ENCODE measurements around the gene SFMBT2. TPM values are rescaled to one million over a fixed set of nuclear protein-coding genes. Genes with fewer than 3 reads are reported as not detected.

SFMBT2 gene
- polyA plus RNA-seq, 4 donors, result 0.45 to 2.5 (median 1.3) TPM

DNA sequence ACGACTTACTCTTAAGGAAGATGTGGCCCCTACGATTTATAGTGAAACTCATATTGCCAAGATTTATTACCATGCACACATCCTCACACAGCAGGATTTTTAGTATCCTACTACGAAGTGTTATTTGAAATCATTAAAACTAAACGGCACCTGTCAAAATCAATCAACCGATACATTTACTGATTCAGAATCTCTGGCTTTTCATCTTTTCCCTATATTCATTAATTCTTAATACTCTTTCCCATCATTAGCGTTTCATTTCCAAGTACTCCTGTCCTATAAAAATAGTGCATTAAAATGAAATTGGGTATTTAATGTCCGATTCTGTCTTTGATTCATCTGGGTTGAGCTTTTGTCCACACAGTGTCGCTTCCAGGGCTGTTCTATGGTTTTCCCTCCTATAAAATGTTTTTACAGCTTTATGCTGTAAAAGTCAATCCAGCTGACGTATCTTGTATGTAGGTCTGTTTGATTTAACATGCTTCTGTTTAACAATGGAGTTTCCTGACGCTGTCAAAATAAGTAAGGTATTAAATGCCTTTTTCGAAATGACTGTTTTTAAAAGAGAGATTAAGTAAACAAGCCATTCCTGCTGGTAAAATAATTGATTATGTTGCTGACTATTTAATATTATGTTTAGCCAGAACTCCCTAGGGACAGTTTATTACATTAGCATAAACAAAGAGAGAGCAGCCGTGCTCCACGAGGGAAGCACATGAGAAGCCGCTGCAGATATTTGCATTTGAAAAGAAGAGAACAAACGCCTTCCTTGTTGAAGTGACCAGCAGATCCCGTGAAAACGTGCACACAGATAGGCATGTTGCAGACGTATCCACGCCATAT lies 22.3 kb upstream of the SFMBT2 start:
- DNase-seq (peak in 1 of 2 donors; percentile 28), FAIRE-seq (no peak)
- 39 to 46% (median 40%) methylated on average over 19 of the region's 19 CpGs for WGBS, 3 donors
- Histone ChIP-seq H3K36me3 (ENCODE audit: control insufficient read depth in 3 of 3, insufficient read depth in 2 of 3, low read depth in 1 of 3, low read length in 3 of 3) (no peaks in the 10 kb centered on the region), H3K27me3 (ENCODE audit: control insufficient read depth in 3 of 3, insufficient read depth in 3 of 3, low read length in 3 of 3) (no peaks in the 10 kb centered on the region), H3K9me3 (ENCODE audit: control insufficient read depth in 2 of 2, insufficient read depth in 1 of 2, low read depth in 1 of 2, low read length in 1 of 2) (no peaks in the 10 kb centered on the region), H3K27ac (ENCODE audit: low read depth in 1 of 3, low read length in 2 of 3) (no peak overlapping the region), H3K4me3 (ENCODE audit: low read depth in 1 of 3, low read length in 3 of 3) (no peak overlapping the region), H3K4me1 (ENCODE audit: control insufficient read depth in 3 of 3, insufficient read depth in 2 of 3, low read depth in 1 of 3, low read length in 2 of 3) (no peaks in the 10 kb centered on the region)

DNA sequence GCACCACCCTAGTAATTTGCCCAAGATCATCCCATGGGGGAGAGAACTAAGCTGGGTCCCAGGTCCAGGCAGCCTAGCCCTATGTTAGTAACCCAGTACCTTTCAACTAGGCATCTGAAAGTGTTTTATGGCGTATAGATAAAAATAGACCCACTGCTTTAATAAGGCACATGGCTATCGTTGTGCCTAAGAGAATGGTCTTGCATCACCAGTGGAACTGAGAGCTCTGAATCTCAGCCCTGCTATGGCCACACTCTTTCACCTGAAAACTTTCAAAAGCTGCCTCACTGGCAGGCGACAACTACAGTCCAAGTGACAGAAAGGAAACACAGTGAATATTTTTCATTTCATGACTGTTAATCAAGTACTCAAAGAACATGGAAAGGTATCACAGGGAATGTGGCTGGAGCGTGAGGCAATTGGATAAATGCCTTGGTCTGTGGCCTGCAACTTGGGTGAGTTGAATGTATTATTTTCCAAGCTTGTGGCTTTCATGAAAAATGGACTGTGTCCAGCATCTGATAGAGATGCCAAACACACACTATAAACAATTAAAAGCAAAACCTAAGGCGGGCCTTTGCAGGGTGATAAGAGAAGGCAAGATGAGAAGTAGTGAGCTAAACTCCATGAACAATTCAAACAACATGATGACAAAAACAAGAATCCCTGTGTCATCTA lies 18.0 kb upstream of the SFMBT2 start:
- Histone ChIP-seq H3K4me1 (ENCODE audit: control insufficient read depth in 3 of 3, insufficient read depth in 2 of 3, low read depth in 1 of 3, low read length in 2 of 3) (no peaks in the 10 kb centered on the region), H3K27ac (ENCODE audit: low read depth in 1 of 3, low read length in 2 of 3) (no peak overlapping the region), H3K4me3 (ENCODE audit: low read depth in 1 of 3, low read length in 3 of 3) (no peak overlapping the region), H3K36me3 (ENCODE audit: control insufficient read depth in 3 of 3, insufficient read depth in 2 of 3, low read depth in 1 of 3, low read length in 3 of 3) (no peaks in the 10 kb centered on the region), H3K27me3 (ENCODE audit: control insufficient read depth in 3 of 3, insufficient read depth in 3 of 3, low read length in 3 of 3) (no peaks in the 10 kb centered on the region), H3K9me3 (ENCODE audit: control insufficient read depth in 2 of 2, insufficient read depth in 1 of 2, low read depth in 1 of 2, low read length in 1 of 2) (no peaks in the 10 kb centered on the region)
- WGBS, 3 donors, result 74 to 85% (median 75%) methylated on average over 5 of the region's 5 CpGs
- no peak for DNase-seq
- FAIRE-seq, result no peak

DNA sequence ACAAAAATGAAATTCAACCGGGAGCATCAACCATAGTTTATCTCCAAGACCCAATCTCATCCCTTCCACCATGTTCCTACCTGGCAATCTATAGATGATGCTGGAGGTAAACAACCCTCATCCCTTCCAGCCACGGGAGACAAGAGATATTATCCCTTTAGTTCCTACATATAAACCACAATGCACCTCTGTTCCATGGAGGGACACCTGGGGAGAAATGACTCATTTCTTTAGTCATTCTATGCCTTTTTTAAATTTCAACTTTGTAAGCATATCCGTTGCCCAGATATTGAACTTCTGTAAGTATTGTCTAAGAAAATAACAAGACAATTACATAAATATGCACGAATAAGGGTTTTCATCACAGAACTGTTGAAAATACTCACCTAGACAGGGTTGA lies 15.5 kb upstream of the SFMBT2 start:
- no peaks in the 10 kb centered on the region for H3K36me3 ChIP-seq (ENCODE audit: control insufficient read depth in 3 of 3, insufficient read depth in 2 of 3, low read depth in 1 of 3, low read length in 3 of 3)
- no peaks in the 10 kb centered on the region for H3K9me3 ChIP-seq (ENCODE audit: control insufficient read depth in 2 of 2, insufficient read depth in 1 of 2, low read depth in 1 of 2, low read length in 1 of 2)
- H3K4me1 ChIP-seq (ENCODE audit: control insufficient read depth in 3 of 3, insufficient read depth in 2 of 3, low read depth in 1 of 3, low read length in 2 of 3), result no peaks in the 10 kb centered on the region
- H3K27ac ChIP-seq (ENCODE audit: low read depth in 1 of 3, low read length in 2 of 3), result no peak overlapping the region
- DNase-seq (no peak), FAIRE-seq (no peak)
- WGBS, 3 donors, result 73 to 80% (median 73%) methylated on average over 4 of the region's 4 CpGs
- H3K4me3 ChIP-seq (ENCODE audit: low read depth in 1 of 3, low read length in 3 of 3), result no peak overlapping the region
- H3K27me3 ChIP-seq (ENCODE audit: control insufficient read depth in 3 of 3, insufficient read depth in 3 of 3, low read length in 3 of 3), result no peaks in the 10 kb centered on the region

DNA sequence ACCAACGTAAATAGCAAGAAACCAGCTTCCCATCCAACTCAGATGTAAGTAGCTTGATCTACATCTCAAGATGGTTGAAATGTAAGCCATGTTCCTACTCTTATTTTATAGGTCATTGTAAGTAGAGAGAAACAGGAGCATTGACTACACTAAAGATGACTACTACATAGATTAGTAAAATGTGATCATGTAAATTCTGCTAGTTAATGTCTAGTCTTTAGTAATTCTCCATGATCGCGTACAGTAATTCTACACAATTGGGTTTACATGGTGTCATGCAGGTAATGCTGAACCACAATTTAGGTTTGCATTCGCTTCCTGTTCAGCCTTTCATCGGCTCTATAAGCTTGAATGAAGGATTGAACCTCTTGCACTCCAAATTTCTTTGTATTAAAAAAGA lies 14.9 kb upstream of the SFMBT2 start:
- FAIRE-seq (no peak), DNase-seq (no peak)
- no peak overlapping the region for H3K4me3 ChIP-seq (ENCODE audit: low read depth in 1 of 3, low read length in 3 of 3)
- H3K27me3 ChIP-seq (ENCODE audit: control insufficient read depth in 3 of 3, insufficient read depth in 3 of 3, low read length in 3 of 3), result no peaks in the 10 kb centered on the region
- H3K4me1 ChIP-seq (ENCODE audit: control insufficient read depth in 3 of 3, insufficient read depth in 2 of 3, low read depth in 1 of 3, low read length in 2 of 3), result no peaks in the 10 kb centered on the region
- no peaks in the 10 kb centered on the region for H3K36me3 ChIP-seq (ENCODE audit: control insufficient read depth in 3 of 3, insufficient read depth in 2 of 3, low read depth in 1 of 3, low read length in 3 of 3)
- no peaks in the 10 kb centered on the region for H3K9me3 ChIP-seq (ENCODE audit: control insufficient read depth in 2 of 2, insufficient read depth in 1 of 2, low read depth in 1 of 2, low read length in 1 of 2)
- WGBS, 3 donors, result 83 to 92% (median 89%) methylated on average over 5 of the region's 5 CpGs
- H3K27ac ChIP-seq (ENCODE audit: low read depth in 1 of 3, low read length in 2 of 3), result no peak overlapping the region

DNA sequence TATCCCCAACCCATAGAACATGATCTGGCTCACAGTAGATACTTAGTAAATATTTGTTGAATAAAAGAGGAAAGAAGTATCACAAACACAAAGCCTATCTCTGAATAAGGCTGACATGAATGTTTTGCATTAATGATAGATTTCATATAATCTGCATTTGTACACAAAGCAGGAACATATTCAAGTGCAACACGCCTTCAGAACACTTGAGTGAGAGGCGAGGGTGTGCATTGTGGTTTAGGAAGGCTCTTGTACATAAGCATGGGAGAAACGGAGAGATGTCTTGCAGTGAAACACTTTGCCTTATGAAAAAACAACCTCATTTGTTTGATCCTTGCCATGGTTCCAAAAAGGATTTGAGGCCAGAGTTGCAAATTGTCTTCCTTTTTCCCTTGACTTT lies 14.1 kb upstream of the SFMBT2 start:
- H3K4me1 ChIP-seq (ENCODE audit: control insufficient read depth in 3 of 3, insufficient read depth in 2 of 3, low read depth in 1 of 3, low read length in 2 of 3), result no peaks in the 10 kb centered on the region
- no peak for DNase-seq
- FAIRE-seq, result no peak
- no peaks in the 10 kb centered on the region for H3K27me3 ChIP-seq (ENCODE audit: control insufficient read depth in 3 of 3, insufficient read depth in 3 of 3, low read length in 3 of 3)
- no peaks in the 10 kb centered on the region for H3K9me3 ChIP-seq (ENCODE audit: control insufficient read depth in 2 of 2, insufficient read depth in 1 of 2, low read depth in 1 of 2, low read length in 1 of 2)
- H3K36me3 ChIP-seq (ENCODE audit: control insufficient read depth in 3 of 3, insufficient read depth in 2 of 3, low read depth in 1 of 3, low read length in 3 of 3), result no peaks in the 10 kb centered on the region
- 64 to 72% (median 71%) methylated on average over 3 of the region's 3 CpGs for WGBS, 3 donors
- no peak overlapping the region for H3K27ac ChIP-seq (ENCODE audit: low read depth in 1 of 3, low read length in 2 of 3)
- H3K4me3 ChIP-seq (ENCODE audit: low read depth in 1 of 3, low read length in 3 of 3), result no peak overlapping the region

DNA sequence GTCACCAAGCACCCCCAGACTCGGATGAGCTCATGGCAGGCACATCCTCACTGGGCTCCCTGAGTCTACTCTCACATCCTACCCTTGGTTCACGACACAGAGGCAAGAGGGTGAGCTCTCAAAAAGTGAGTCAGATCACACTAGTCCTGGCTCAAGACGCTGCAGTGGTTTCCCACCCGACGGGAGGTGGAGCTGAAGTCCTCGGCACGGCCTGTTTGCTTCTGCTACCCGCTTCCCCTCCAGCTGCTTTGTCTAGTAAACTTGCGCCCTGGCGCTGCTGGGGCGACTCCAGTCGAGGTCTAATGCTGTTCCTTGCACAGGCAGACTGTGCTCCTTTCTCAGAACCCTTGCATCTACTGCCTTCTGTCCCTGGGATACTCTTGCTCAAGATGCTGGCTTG lies 13.5 kb upstream of the SFMBT2 start:
- 55 to 59% (median 58%) methylated on average over 12 of the region's 12 CpGs for WGBS, 3 donors
- no peak for FAIRE-seq
- Histone ChIP-seq H3K27ac (ENCODE audit: low read depth in 1 of 3, low read length in 2 of 3) (no peak overlapping the region), H3K9me3 (ENCODE audit: control insufficient read depth in 2 of 2, insufficient read depth in 1 of 2, low read depth in 1 of 2, low read length in 1 of 2) (no peaks in the 10 kb centered on the region), H3K4me3 (ENCODE audit: low read depth in 1 of 3, low read length in 3 of 3) (no peak overlapping the region), H3K27me3 (ENCODE audit: control insufficient read depth in 3 of 3, insufficient read depth in 3 of 3, low read length in 3 of 3) (no peaks in the 10 kb centered on the region), H3K36me3 (ENCODE audit: control insufficient read depth in 3 of 3, insufficient read depth in 2 of 3, low read depth in 1 of 3, low read length in 3 of 3) (no peaks in the 10 kb centered on the region), H3K4me1 (ENCODE audit: control insufficient read depth in 3 of 3, insufficient read depth in 2 of 3, low read depth in 1 of 3, low read length in 2 of 3) (no peaks in the 10 kb centered on the region)
- DNase-seq, result peak in 1 of 2 donors; percentile 17

DNA sequence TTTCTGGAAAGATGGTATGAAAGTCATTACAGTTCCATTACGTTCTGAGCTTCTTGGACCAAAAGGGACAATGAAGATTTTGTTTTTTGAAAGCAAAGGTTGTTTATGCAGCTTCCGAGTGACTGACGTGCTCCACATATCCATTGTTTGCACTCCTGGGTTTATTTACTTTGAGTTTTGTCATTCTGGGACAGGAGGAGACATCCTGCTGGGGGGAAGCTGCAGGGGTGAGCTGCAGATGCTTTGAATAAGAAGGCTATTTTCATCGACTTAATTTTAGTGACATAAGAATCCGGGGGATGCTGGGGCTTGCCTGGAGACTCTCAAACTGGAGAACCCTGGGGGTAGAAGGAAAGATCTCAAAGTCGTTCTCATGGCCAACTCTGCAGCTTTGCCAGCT lies 12.7 kb upstream of the SFMBT2 start:
- WGBS, 3 donors, result 20 to 32% (median 23%) methylated on average over 6 of the region's 6 CpGs
- H3K9me3 ChIP-seq (ENCODE audit: control insufficient read depth in 2 of 2, insufficient read depth in 1 of 2, low read depth in 1 of 2, low read length in 1 of 2), result no peaks in the 10 kb centered on the region
- H3K27ac ChIP-seq (ENCODE audit: low read depth in 1 of 3, low read length in 2 of 3), result no peak overlapping the region
- H3K4me1 ChIP-seq (ENCODE audit: control insufficient read depth in 3 of 3, insufficient read depth in 2 of 3, low read depth in 1 of 3, low read length in 2 of 3), result no peaks in the 10 kb centered on the region
- no peaks in the 10 kb centered on the region for H3K36me3 ChIP-seq (ENCODE audit: control insufficient read depth in 3 of 3, insufficient read depth in 2 of 3, low read depth in 1 of 3, low read length in 3 of 3)
- FAIRE-seq, result no peak
- H3K4me3 ChIP-seq (ENCODE audit: low read depth in 1 of 3, low read length in 3 of 3), result no peak overlapping the region
- DNase-seq, result no peak
- no peaks in the 10 kb centered on the region for H3K27me3 ChIP-seq (ENCODE audit: control insufficient read depth in 3 of 3, insufficient read depth in 3 of 3, low read length in 3 of 3)

DNA sequence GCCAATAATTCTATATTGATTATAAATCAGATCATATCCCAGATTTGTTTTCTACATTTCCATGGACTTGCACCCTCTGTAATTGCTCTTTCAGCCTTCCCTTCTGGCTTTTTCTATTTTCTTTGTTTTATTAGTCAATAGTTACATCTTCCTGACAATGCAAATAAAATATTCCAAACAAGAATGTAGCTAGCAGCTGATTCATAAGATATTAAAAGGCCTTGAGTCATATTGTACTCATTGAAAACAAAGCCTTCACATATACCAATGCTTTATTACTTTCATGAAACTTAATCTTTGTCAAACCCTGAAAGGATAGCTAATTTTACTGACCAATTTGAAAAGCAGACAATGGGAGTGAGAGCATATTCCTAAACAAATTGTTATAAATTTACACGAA lies 10.7 kb upstream of the SFMBT2 start:
- 76 to 80% (median 78%) methylated on average over 1 of the region's 1 CpG for whole genome bisulfite sequencing, 3 donors
- DNase-seq (no peak), FAIRE-seq (no peak)
- no peak overlapping the region for H3K4me3 ChIP-seq (ENCODE audit: low read depth in 1 of 3, low read length in 3 of 3)
- H3K27me3 ChIP-seq (ENCODE audit: control insufficient read depth in 3 of 3, insufficient read depth in 3 of 3, low read length in 3 of 3), result no peaks in the 10 kb centered on the region
- H3K4me1 ChIP-seq (ENCODE audit: control insufficient read depth in 3 of 3, insufficient read depth in 2 of 3, low read depth in 1 of 3, low read length in 2 of 3), result no peaks in the 10 kb centered on the region
- no peaks in the 10 kb centered on the region for H3K9me3 ChIP-seq (ENCODE audit: control insufficient read depth in 2 of 2, insufficient read depth in 1 of 2, low read depth in 1 of 2, low read length in 1 of 2)
- H3K36me3 ChIP-seq (ENCODE audit: control insufficient read depth in 3 of 3, insufficient read depth in 2 of 3, low read depth in 1 of 3, low read length in 3 of 3), result no peaks in the 10 kb centered on the region
- no peak overlapping the region for H3K27ac ChIP-seq (ENCODE audit: low read depth in 1 of 3, low read length in 2 of 3)

Measured in small intestine (tissue), 7 donors.